ENCODE data around the gene PDGFB. TPM values are rescaled to one million over a fixed set of nuclear protein-coding genes. Genes with fewer than 3 reads are reported as not detected.

The PDGFB gene
- total and polyA plus RNA-seq, 9 of the 15 experiments (the other 6 are each of a cell fraction or from before 2014, with no cell fraction given), result 0.07 to 4.0 (median 0.48) TPM; not detected in 1

- TF ChIP-seq, protein P1, sequence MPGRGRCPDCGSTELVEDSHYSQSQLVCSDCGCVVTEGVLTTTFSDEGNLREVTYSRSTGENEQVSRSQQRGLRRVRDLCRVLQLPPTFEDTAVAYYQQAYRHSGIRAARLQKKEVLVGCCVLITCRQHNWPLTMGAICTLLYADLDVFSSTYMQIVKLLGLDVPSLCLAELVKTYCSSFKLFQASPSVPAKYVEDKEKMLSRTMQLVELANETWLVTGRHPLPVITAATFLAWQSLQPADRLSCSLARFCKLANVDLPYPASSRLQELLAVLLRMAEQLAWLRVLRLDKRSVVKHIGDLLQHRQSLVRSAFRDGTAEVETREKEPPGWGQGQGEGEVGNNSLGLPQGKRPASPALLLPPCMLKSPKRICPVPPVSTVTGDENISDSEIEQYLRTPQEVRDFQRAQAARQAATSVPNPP (IDR thresholded peaks at IDR 0.05; ENCODE audit: borderline replicate concordance, insufficient read depth, insufficient read length), result no peak
- TF ChIP-seq POLR2B (IDR thresholded peaks at IDR 0.05; ENCODE audit: low read depth, partially characterized antibody), result no peak
- no peak for TF ChIP-seq NBN (IDR thresholded peaks at IDR 0.05; ENCODE audit: low read depth)
- TF ChIP-seq JUN (IDR thresholded peaks at IDR 0.05; ENCODE audit: borderline replicate concordance, low read depth, low read length), result no peak
- TF ChIP-seq JUN (CRISPR knock-in tag; IDR thresholded peaks at IDR 0.05; ENCODE audit: borderline replicate concordance), result no peak
- no peak for TF ChIP-seq PHF8 (IDR thresholded peaks at IDR 0.05; ENCODE audit: borderline replicate concordance, low read length)
- no peak for TF ChIP-seq CBX1 (IDR thresholded peaks at IDR 0.05; ENCODE audit: low read depth)
- no peak for TF ChIP-seq WHSC1 (IDR thresholded peaks at IDR 0.05; ENCODE audit: low read length)
- TF ChIP-seq XRCC4 (IDR thresholded peaks at IDR 0.05; ENCODE audit: extremely low read depth, insufficient read depth, insufficient read length), result no peak
These were observed 19.2 kb downstream of the PDGFB start (continued) for GRCh38 chr22:39225591-39225990.

DNA sequence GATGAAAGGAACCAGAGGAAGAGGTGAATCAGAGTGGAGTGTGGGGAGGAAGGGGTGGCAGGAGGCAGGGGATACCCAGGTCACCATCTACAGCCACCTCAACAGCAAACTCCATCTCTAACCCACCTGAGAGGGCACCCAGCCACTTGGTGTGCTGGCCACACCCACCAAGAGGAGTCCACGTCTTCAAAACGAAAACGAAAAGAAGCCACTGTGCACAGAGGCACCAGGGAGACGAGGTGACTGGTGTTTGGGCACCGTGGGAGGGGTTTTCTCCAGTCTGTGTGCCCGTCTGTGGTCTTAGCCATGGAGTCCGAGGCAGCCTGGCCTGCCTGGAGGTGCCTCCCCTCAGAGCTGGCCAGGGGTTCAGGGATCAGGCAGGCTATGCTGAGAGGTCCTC, 20.2 kb downstream of the PDGFB start:
- FAIRE-seq, result no peak
- H3K27me3 ChIP-seq (ENCODE audit: control insufficient read depth in 2 of 2, insufficient read depth in 2 of 2, low read length in 2 of 2), result no peaks in the 10 kb centered on the region
- H3K9ac ChIP-seq (ENCODE audit: insufficient read depth in 1 of 2, low read depth in 2 of 2, low read length in 2 of 2), result no peak overlapping the region; a peak in 1 of 4 replicates
- no peaks in the 10 kb centered on the region for H4K20me1 ChIP-seq (replicated peaks; ENCODE audit: control insufficient read depth, insufficient read depth, low read length)
- H3K79me2 ChIP-seq (ENCODE audit: control insufficient read depth, insufficient read depth, low read length), result no peaks in the 10 kb centered on the region
- no peak overlapping the region for H2AFZ ChIP-seq (ENCODE audit: low read depth, low read length)
- H3K4me3 ChIP-seq, result no peak overlapping the region
- no peaks in the 10 kb centered on the region for H3K9me1 ChIP-seq (ENCODE audit: control insufficient read depth, insufficient read depth, low read length)
- H3K36me3 ChIP-seq (ENCODE audit: control insufficient read depth, insufficient read depth, low read length), result no peaks in the 10 kb centered on the region
- CTCF ChIA-PET (ENCODE audit: low intra/inter-chr PET ratio), result no interaction called here
- POLR2A ChIA-PET, result no interaction called here
- ATAC-seq, result no peak
- H3K27ac ChIP-seq (ENCODE audit: extremely low read depth, low read depth, low read length), result no peak overlapping the region
- no peaks in the 10 kb centered on the region for H3K9me3 ChIP-seq (replicated peaks; ENCODE audit: control insufficient read depth, insufficient read depth, low read depth, low read length)
- 13% methylated on average over 6 of the region's 7 CpGs for WGBS (ENCODE audit: insufficient coverage, low coverage, missing lambda C conversion rate)
- in situ Hi-C loops (cut with MboI), result no loop called here
- DNase-seq (ENCODE audit: extremely low read depth in 1 of 4, low spot score in 3 of 4), result no peak
- no peak overlapping the region for H3K4me2 ChIP-seq (ENCODE audit: insufficient read depth, low read length)
- intact Hi-C loops (cut with micrococcal nuclease), result no loop called here
- TF ChIP-seq, protein P2, sequence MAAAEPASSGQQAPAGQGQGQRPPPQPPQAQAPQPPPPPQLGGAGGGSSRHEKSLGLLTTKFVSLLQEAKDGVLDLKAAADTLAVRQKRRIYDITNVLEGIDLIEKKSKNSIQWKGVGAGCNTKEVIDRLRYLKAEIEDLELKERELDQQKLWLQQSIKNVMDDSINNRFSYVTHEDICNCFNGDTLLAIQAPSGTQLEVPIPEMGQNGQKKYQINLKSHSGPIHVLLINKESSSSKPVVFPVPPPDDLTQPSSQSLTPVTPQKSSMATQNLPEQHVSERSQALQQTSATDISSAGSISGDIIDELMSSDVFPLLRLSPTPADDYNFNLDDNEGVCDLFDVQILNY (CRISPR knock-in tag; IDR thresholded peaks at IDR 0.05), result no peak
- TF ChIP-seq THRA (IDR thresholded peaks at IDR 0.05), result no peak
- TF ChIP-seq, protein P3, sequence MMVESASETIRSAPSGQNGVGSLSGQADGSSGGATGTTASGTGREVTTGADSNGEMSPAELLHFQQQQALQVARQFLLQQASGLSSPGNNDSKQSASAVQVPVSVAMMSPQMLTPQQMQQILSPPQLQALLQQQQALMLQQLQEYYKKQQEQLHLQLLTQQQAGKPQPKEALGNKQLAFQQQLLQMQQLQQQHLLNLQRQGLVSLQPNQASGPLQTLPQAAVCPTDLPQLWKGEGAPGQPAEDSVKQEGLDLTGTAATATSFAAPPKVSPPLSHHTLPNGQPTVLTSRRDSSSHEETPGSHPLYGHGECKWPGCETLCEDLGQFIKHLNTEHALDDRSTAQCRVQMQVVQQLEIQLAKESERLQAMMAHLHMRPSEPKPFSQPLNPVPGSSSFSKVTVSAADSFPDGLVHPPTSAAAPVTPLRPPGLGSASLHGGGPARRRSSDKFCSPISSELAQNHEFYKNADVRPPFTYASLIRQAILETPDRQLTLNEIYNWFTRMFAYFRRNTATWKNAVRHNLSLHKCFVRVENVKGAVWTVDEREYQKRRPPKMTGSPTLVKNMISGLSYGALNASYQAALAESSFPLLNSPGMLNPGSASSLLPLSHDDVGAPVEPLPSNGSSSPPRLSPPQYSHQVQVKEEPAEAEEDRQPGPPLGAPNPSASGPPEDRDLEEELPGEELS (CRISPR knock-in tag; IDR thresholded peaks at IDR 0.05; ENCODE audit: borderline replicate concordance), result no peak
- no peak for TF ChIP-seq ASH1L (IDR thresholded peaks at IDR 0.05; ENCODE audit: borderline replicate concordance, low read depth, partially characterized antibody)
- no TSS peak for BruUV-seq (replicated peaks)
- no peaks in the 10 kb centered on the region; a peak in 2 of 5 replicates for H3K4me1 ChIP-seq (replicated peaks in 1 of 2; ENCODE audit: control insufficient read depth in 2 of 2, insufficient read depth in 2 of 2, low read length in 2 of 2)

Data from K562 (cell line).